DMS 273 treated with DMSO at 0.1 percent for 48 hours (cell line): Measurements from ENCODE around the gene BAX.

Source experiments
- DNase-seq: peaks from one replicate; lab custom pipeline; 2025; lab: John Stamatoyannopoulos, UW

BAX gene

GRCh38 chr19:48962849-48963165, 8.1 kb downstream of the BAX start:
- DNase-seq: no peak

GRCh38 chr19:48963371-48964204, 8.9 kb downstream of the BAX start:
- no peak for DNase-seq

GRCh38 chr19:48964205-48965039, 9.7 kb downstream of the BAX start:
- no peak for DNase-seq

GRCh38 chr19:48965040-48965805, 10.5 kb downstream of the BAX start, which contains the start of gene FTL:
FTL (plus strand) TSS chr19:48965309; CDS start chr19:48965508, 199 bp downstream.
- peak; percentile 78 for DNase-seq

GRCh38 chr19:48965806-48966540, 11.3 kb downstream of the BAX start:
- DNase-seq: peak; percentile 67

GRCh38 chr19:48966541-48967345, 12.1 kb downstream of the BAX start:
- DNase-seq: no peak

- DNase-seq: no peak
Observed at GRCh38 chr19:48967346-48968178, 12.9 kb downstream of the BAX start.

GRCh38 chr19:48968179-48968661, 13.5 kb downstream of the BAX start:
- DNase-seq: no peak

GRCh38 chr19:48968813-48969218, 14.1 kb downstream of the BAX start:
- no peak for DNase-seq

GRCh38 chr19:48969276-48970138, 14.8 kb downstream of the BAX start:
- no peak for DNase-seq

GRCh38 chr19:48970139-48970766, 15.6 kb downstream of the BAX start:
- DNase-seq: no peak

- DNase-seq: no peak
Observed at GRCh38 chr19:48970923-48971395, 16.3 kb downstream of the BAX start.

- no peak for DNase-seq
Observed at GRCh38 chr19:48975947-48976847, 21.5 kb downstream of the BAX start.

- no peak for DNase-seq
Observed at GRCh38 chr19:48977061-48977460, 22.4 kb downstream of the BAX start.

GRCh38 chr19:48982280-48982679, 27.6 kb downstream of the BAX start:
- no peak for DNase-seq

GRCh38 chr19:48985711-48986110, 31.0 kb downstream of the BAX start:
- DNase-seq: no peak

- no peak for DNase-seq
Observed at GRCh38 chr19:48986211-48986610, 31.5 kb downstream of the BAX start.
